Body of pancreas (tissue), 4 donors: Measurements from ENCODE around the gene IL13. TPM values are rescaled to one million over a fixed set of nuclear protein-coding genes. Genes with fewer than 3 reads are reported as not detected.
A peak's percentile ranks its signal among the peaks of the same experiment; 100 is the strongest.

ENCODE experiments used
- ATAC-seq: fragments of 150-250 bp; one replicate; pipeline ENCODE4 v1.9.1; 2016
- DNase-seq, 4 donors: peaks; one replicate each; pipeline ENCODE4 v3.0.0-alpha.2; 2019
- H3K27ac ChIP-seq, 4 donors: fragments of 200-600 bp; sonication (generic); 1 replicate in 3 of 4; 2 replicates in 1 of 4; pipeline versions ENCODE4 v1.5.1 to v1.6.1; 2016 to 2019; ENCODE audit warnings: mild to moderate bottlenecking in 1 of 4, mixed read lengths in 1 of 4, moderate library complexity in 1 of 4
- H3K27me3 ChIP-seq, 2 donors: fragments of 200-600 bp; sonication (generic); one replicate each; pipeline ENCODE4 v1.6.0; 2016; ENCODE audit warnings: mild to moderate bottlenecking in 1 of 2
- H3K36me3 ChIP-seq, 2 donors: fragments of 200-600 bp; sonication (generic); replicated peaks in 1 of 2; 2 replicates each; pipeline ENCODE4 v1.5.1; 2016; ENCODE audit warnings: low read depth in 2 of 2; ENCODE audit not compliant: insufficient read depth in 1 of 2
- H3K4me1 ChIP-seq: fragments of 200-600 bp; sonication (generic); one replicate; pipeline ENCODE4 v1.6.0; 2016
- H3K4me3 ChIP-seq, 2 donors: fragments of 200-600 bp; sonication (generic); 1 replicate in 1 of 2; 2 replicates in 1 of 2; pipeline ENCODE4 v1.5.1; 2016 to 2019
- H3K9me3 ChIP-seq, 3 donors: fragments of 200-600 bp; sonication (generic); 1 replicate in 2 of 3; 2 replicates in 1 of 3; pipeline ENCODE4 v1.5.1; 2016
- CTCF ChIP-seq, 7 experiments: fragments of 450-650 bp in 4 of 7; fragments of 200-600 bp in 3 of 7; sonication (generic) in 3 of 7; IDR thresholded peaks; one replicate each; pipeline ENCODE4 v1.5.1; 2016 to 2019; ENCODE audit warnings: antibody characterized with exemption in 7 of 7
- POLR2A ChIP-seq, 3 donors: fragments of 450-650 bp; IDR thresholded peaks; one replicate each; pipeline ENCODE4 v1.6.1; 2016; ENCODE audit warnings: antibody characterized with exemption in 3 of 3, mild to moderate bottlenecking in 2 of 3
- WGBS, 2 donors: methylation state at CpG; one replicate each; pipeline ENCODE4 v1.1.5; 2017; 5-methylcytosine and 5-hydroxymethylcytosine counted together
- intact Hi-C: fragments of 100-400 bp; cut with DNase I; formaldehyde crosslinking; loops from one replicate; pipeline ENCODE4 v1.15.1; 2023
- total RNA-seq, 2 donors: library from RNA; depleted of rRNA; stranded (reverse); fragments of >200 nt; gene quantifications; one replicate each; pipeline ENCODE4 v1.1.0, GENCODE V29; 2016

Gene IL13
- total RNA-seq, 2 donors from 2014 or later, result not detected

- intact Hi-C loops, result no loop called here
- 74 to 75% methylated on average over 14 of the region's 14 CpGs for WGBS, 2 donors
- peak within 1 kb of the TSS in 3 of 4 donors; percentile 69 to 77 (median 72) for H3K27ac ChIP-seq
Observed at GRCh38 chr5:132673939-132674630, 16.1 kb downstream of the IL13 start, which contains the start of gene IL4. TSS of gene IL4 (plus strand) at chr5:132673989. CDS start at chr5:132674051, 62 bp downstream.

GRCh38 chr5:132674671-132675506 lies 16.9 kb downstream of the IL13 start:
- 52 to 67% methylated on average over 6 to 13 of the region's 13 CpGs for WGBS, 2 donors
- ATAC-seq (peak; percentile 77), DNase-seq (peak; percentile 16 to 50 (median 26))
- Histone ChIP-seq H3K27me3 (no peaks in the 10 kb centered on the region), H3K27ac (peak overlapping the region in 3 of 4 donors; percentile 69 to 77 (median 72)), H3K9me3 (no peaks in the 10 kb centered on the region), H3K36me3 (no peaks in the 10 kb centered on the region), H3K4me1 (no peaks in the 10 kb centered on the region), H3K4me3 (no peak overlapping the region)
- intact Hi-C loops, result no loop called here
- TF ChIP-seq POLR2A (IDR thresholded peaks at IDR 0.05) (peak in 1 of 3 donors; percentile 40), CTCF (IDR thresholded peaks at IDR 0.05) (no peak)

More at GRCh38 chr5:132673939-132674630, 16.1 kb downstream of the IL13 start, which contains the start of gene IL4:
- H3K36me3 ChIP-seq, result no peaks in the 10 kb centered on the region
- no peak for ATAC-seq
- TF ChIP-seq POLR2A (IDR thresholded peaks at IDR 0.05), result no peak
- no peak for DNase-seq
- H3K4me1 ChIP-seq, result no peaks in the 10 kb centered on the region
- H3K4me3 ChIP-seq, result no peak within 1 kb of the TSS
- no peaks in the 10 kb centered on the region for H3K9me3 ChIP-seq
- no peaks in the 10 kb centered on the region for H3K27me3 ChIP-seq

GRCh38 chr5:132675936-132676689 lies 18.1 kb downstream of the IL13 start:
- Histone ChIP-seq H3K27me3 (no peaks in the 10 kb centered on the region), H3K9me3 (no peaks in the 10 kb centered on the region), H3K4me3 (no peak overlapping the region), H3K36me3 (no peaks in the 10 kb centered on the region), H3K4me1 (no peaks in the 10 kb centered on the region), H3K27ac (no peak overlapping the region)
- TF ChIP-seq CTCF (IDR thresholded peaks at IDR 0.05) (no peak), POLR2A (IDR thresholded peaks at IDR 0.05) (no peak)
- DNase-seq (no peak), ATAC-seq (no peak)
- 86% methylated on average over 11 of the region's 11 CpGs for WGBS, 2 donors
- intact Hi-C loops, result no loop called here

GRCh38 chr5:132677191-132677590 lies 19.2 kb downstream of the IL13 start:
- TF ChIP-seq CTCF (IDR thresholded peaks at IDR 0.05) (no peak), POLR2A (IDR thresholded peaks at IDR 0.05) (no peak)
- Histone ChIP-seq H3K27ac (no peak overlapping the region), H3K4me1 (no peaks in the 10 kb centered on the region), H3K27me3 (no peaks in the 10 kb centered on the region), H3K4me3 (no peak overlapping the region), H3K9me3 (no peaks in the 10 kb centered on the region), H3K36me3 (no peaks in the 10 kb centered on the region)
- DNase-seq, result peak; percentile 14 to 57 (median 28)
- no peak for ATAC-seq
- intact Hi-C loops, result no loop called here
- 57 to 62% methylated on average over 6 to 7 of the region's 7 CpGs for WGBS, 2 donors
